ENCODE data around the gene TNPO1. TPM values are rescaled to one million over a fixed set of nuclear protein-coding genes. Genes with fewer than 3 reads are reported as not detected.

Gene TNPO1
- total and polyA plus RNA-seq, 2 of the 13 experiments (the other 11 are each of a cell fraction or from before 2014, with no cell fraction given), result 26.7 to 123 TPM

- TF ChIP-seq ZNF414 (CRISPR knock-in tag; IDR thresholded peaks at IDR 0.05) (peak; percentile 72; the same call in 1 of the 2 replicates), HNF4A (CRISPR knock-in tag; IDR thresholded peaks at IDR 0.05) (peak; percentile 19; the same call in 1 of the 2 replicates), ZNF598 (CRISPR knock-in tag; IDR thresholded peaks at IDR 0.05; ENCODE audit: borderline replicate concordance) (peak; percentile 53; the same call in 1 of the 2 replicates), NFAT5 (CRISPR knock-in tag; IDR thresholded peaks at IDR 0.05) (peak; percentile 90), TARDBP (CRISPR knock-in tag; IDR thresholded peaks at IDR 0.05) (peak; percentile 56; the same call in 1 of the 2 replicates), CHCHD3 (CRISPR knock-in tag; IDR thresholded peaks at IDR 0.05) (no peak), ZNF407 (CRISPR knock-in tag; IDR thresholded peaks at IDR 0.05; ENCODE audit: not compliant biosample characterization) (peak; percentile 82), RARG (CRISPR knock-in tag; IDR thresholded peaks at IDR 0.05; ENCODE audit: low read depth) (no peak), RFXAP (CRISPR knock-in tag; IDR thresholded peaks at IDR 0.05; ENCODE audit: borderline replicate concordance) (peak; percentile 27; the same call in 1 of the 2 replicates), CBFB (CRISPR knock-in tag; IDR thresholded peaks at IDR 0.05) (no peak), FOXK1 (CRISPR knock-in tag; IDR thresholded peaks at IDR 0.05; ENCODE audit: borderline replicate concordance, low read depth) (no peak; the same call in 1 of the 2 replicates), REXO4 (CRISPR knock-in tag; IDR thresholded peaks at IDR 0.05; ENCODE audit: borderline replicate concordance) (0 out of 2 replicates have a peak, but pooled peaks have one; percentile 47), ZNF274 (CRISPR knock-in tag; IDR thresholded peaks at IDR 0.05) (peak; percentile 88; the same call in 1 of the 2 replicates), SOX6 (IDR thresholded peaks at IDR 0.05) (no peak), SOX6 (CRISPR knock-in tag; IDR thresholded peaks at IDR 0.05) (peak; percentile 32; the same call in 1 of the 2 replicates), JUN (CRISPR knock-in tag; IDR thresholded peaks at IDR 0.05) (no peak)
Observed at GRCh38 chr5:72847989-72848473, 31.6 kb downstream of the TNPO1 start (continued).
